Right lobe of liver (tissue), 6 donors: ENCODE measurements around the gene SLC25A13. TPM values are rescaled to one million over a fixed set of nuclear protein-coding genes. Genes with fewer than 3 reads are reported as not detected.

Experiments used
- ATAC-seq, 4 donors: fragments of 200-7000 bp; cut with Tn5 transposase; one replicate each; pipeline ENCODE4 v1.9.1; 2020; ENCODE audit warnings: mild to moderate bottlenecking in 4 of 4, moderate library complexity in 4 of 4
- DNase-seq, 3 donors: peaks; one replicate each; pipeline ENCODE4 v3.0.0-alpha.2; 2020
- H3K27ac ChIP-seq, 3 donors: fragments of 200-600 bp; one replicate each; pipeline ENCODE4 v1.8.0; 2022
- H3K27me3 ChIP-seq, 2 donors: fragments of 200-600 bp; one replicate each; pipeline ENCODE4 v1.8.0; 2022
- H3K36me3 ChIP-seq, 4 donors: fragments of 200-600 bp; sonication (generic) in 1 of 4; one replicate each; pipeline versions ENCODE4 v1.5.1 to v1.8.0; 2017 to 2022; ENCODE audit warnings: control low read depth in 1 of 4
- H3K4me1 ChIP-seq, 4 donors: fragments of 200-600 bp; sonication (generic) in 1 of 4; one replicate each; pipeline versions ENCODE4 v1.5.1 to v1.8.0; 2017 to 2022; ENCODE audit warnings: control low read depth in 1 of 4
- H3K4me3 ChIP-seq, 3 donors: fragments of 200-600 bp; one replicate each; pipeline ENCODE4 v1.8.0; 2022
- H3K9me3 ChIP-seq, 4 donors: fragments of 200-600 bp; sonication (generic) in 1 of 4; one replicate each; pipeline versions ENCODE4 v1.5.1 to v1.8.0; 2017 to 2022; ENCODE audit warnings: control low read depth in 1 of 4
- CTCF ChIP-seq, 4 donors: fragments of 200-600 bp in 3 of 4; fragments of 450-650 bp in 1 of 4; IDR thresholded peaks; one replicate each; pipeline versions ENCODE4 v1.5.1 to v1.8.0; 2016 to 2022; ENCODE audit warnings: antibody characterized with exemption in 4 of 4, mild to moderate bottlenecking in 2 of 4
- POLR2A ChIP-seq: fragments of 450-650 bp; IDR thresholded peaks from one replicate; pipeline ENCODE4 v1.6.1; 2017; ENCODE audit warnings: antibody characterized with exemption, mild to moderate bottlenecking
- WGBS: methylation state at CpG from one replicate; pipeline ENCODE4 v1.1.6; 2018; ENCODE audit warnings: low coverage, low lambda C conversion rate; ENCODE audit not compliant: insufficient coverage; ENCODE audit errors: missing lambda C conversion rate; 5-methylcytosine and 5-hydroxymethylcytosine counted together
- intact Hi-C, 2 donors: fragments of 100-400 bp; cut with DNase I; formaldehyde crosslinking; loops; one replicate each; pipeline versions ENCODE4 v1.11.2 to v1.14.1; 2022
- total RNA-seq, 6 experiments: library from RNA; depleted of rRNA in 2 of 6; stranded (reverse); fragments of >200 nt in 2 of 6; fragmentation: NEBNext Ultra II Directional in 3 of 6; extraction: Animal tissue kit (Norgen Biotek cat#: 25700) in 3 of 6; gene quantifications; one replicate each; pipeline versions ENCODE4 v1.1.0 to v1.2.4, GENCODE V29; 2016 to 2023
- donor health status: DM: no; HTN: yes; CAD: no.
- donor health status: DM: no; HTN: no; CAD: no.
- donor health status: DM: no; HTN: no; CAD: no.
- donor health status: DM: no; HTN: yes; CAD: no.
- donor health status: DM: no; HTN: yes; CAD: no.

SLC25A13 gene
- total RNA-seq, 6 experiments from 2014 or later = 54.5 to 110 (median 83.0) TPM

GRCh38 chr7:96151889-96152288, 170.0 kb downstream of the SLC25A13 start:
- 100% methylated on average over 3 of the region's 3 CpGs for WGBS
- TF ChIP-seq POLR2A (no peak), CTCF (IDR thresholded peaks at IDR 0.05) (no peak)
- Histone ChIP-seq H3K9me3 (no peaks in the 10 kb centered on the region), H3K4me3 (no peak overlapping the region), H3K27ac (no peak overlapping the region), H3K27me3 (no peaks in the 10 kb centered on the region), H3K36me3 (peaks cover 0 to 12% (median 1%) of the 10 kb centered on the region in 4 donors), H3K4me1 (no peaks in the 10 kb centered on the region)
- peak in 2 of 4 donors; percentile 31 to 55 for ATAC-seq
- intact Hi-C loops = no loop called here
- DNase-seq = no peak

- H3K4me1 ChIP-seq = no peaks in the 10 kb centered on the region
- no peaks in the 10 kb centered on the region for H3K27me3 ChIP-seq
- H3K9me3 ChIP-seq = no peaks in the 10 kb centered on the region
- WGBS = 88% methylated on average over 1 of the region's 1 CpG
- ATAC-seq = no peak
- TF ChIP-seq POLR2A = no peak
- TF ChIP-seq CTCF (IDR thresholded peaks at IDR 0.05) = no peak
- no peak overlapping the region for H3K27ac ChIP-seq
- DNase-seq = no peak
- peaks cover 0 to 43% (median 8%) of the 10 kb centered on the region in 4 donors for H3K36me3 ChIP-seq
- no peak overlapping the region for H3K4me3 ChIP-seq
- intact Hi-C loops = no loop called here
Measured at GRCh38 chr7:96144260-96144526, 177.7 kb downstream of the SLC25A13 start.

- Histone ChIP-seq H3K9me3 (no peaks in the 10 kb centered on the region), H3K36me3 (peaks cover 0 to 44% (median 8%) of the 10 kb centered on the region in 4 donors), H3K4me3 (no peak overlapping the region), H3K27me3 (no peaks in the 10 kb centered on the region), H3K4me1 (no peaks in the 10 kb centered on the region), H3K27ac (no peak overlapping the region)
- 100% methylated on average over 1 of the region's 1 CpG for WGBS
- TF ChIP-seq CTCF (IDR thresholded peaks at IDR 0.05) (no peak), POLR2A (no peak)
- ATAC-seq (peak in 1 of 4 donors; percentile 59), DNase-seq (no peak)
- intact Hi-C loops = no loop called here
Measured at GRCh38 chr7:96143495-96144259, 178.2 kb downstream of the SLC25A13 start.

GRCh38 chr7:96136600-96137239, 185.2 kb downstream of the SLC25A13 start:
- no peak for DNase-seq

More at GRCh38 chr7:96136600-96137239, 185.2 kb downstream of the SLC25A13 start:
- H3K4me3 ChIP-seq = no peak overlapping the region
- no peaks in the 10 kb centered on the region for H3K27me3 ChIP-seq
- no peak for TF ChIP-seq CTCF (IDR thresholded peaks at IDR 0.05)
- TF ChIP-seq POLR2A = no peak
- H3K27ac ChIP-seq = no peak overlapping the region
- no peaks in the 10 kb centered on the region for H3K4me1 ChIP-seq
- no peaks in the 10 kb centered on the region for H3K9me3 ChIP-seq
- intact Hi-C loops = no loop called here
- no peak for ATAC-seq
- peaks cover 0 to 26% (median 2%) of the 10 kb centered on the region in 4 donors for H3K36me3 ChIP-seq
- WGBS = 94% methylated on average over 3 of the region's 5 CpGs
